GM21526 (cell line): ENCODE results near the gene ZCCHC14.

ENCODE experiments used
- ATAC-seq: cut with Tn5 transposase; IDR thresholded peaks from one replicate; pipeline ENCODE4 v1.9.1; 2021; ENCODE audit warnings: moderate library complexity; ENCODE audit not compliant: unreplicated experiment, low FRiP score

ZCCHC14 gene

DNA sequence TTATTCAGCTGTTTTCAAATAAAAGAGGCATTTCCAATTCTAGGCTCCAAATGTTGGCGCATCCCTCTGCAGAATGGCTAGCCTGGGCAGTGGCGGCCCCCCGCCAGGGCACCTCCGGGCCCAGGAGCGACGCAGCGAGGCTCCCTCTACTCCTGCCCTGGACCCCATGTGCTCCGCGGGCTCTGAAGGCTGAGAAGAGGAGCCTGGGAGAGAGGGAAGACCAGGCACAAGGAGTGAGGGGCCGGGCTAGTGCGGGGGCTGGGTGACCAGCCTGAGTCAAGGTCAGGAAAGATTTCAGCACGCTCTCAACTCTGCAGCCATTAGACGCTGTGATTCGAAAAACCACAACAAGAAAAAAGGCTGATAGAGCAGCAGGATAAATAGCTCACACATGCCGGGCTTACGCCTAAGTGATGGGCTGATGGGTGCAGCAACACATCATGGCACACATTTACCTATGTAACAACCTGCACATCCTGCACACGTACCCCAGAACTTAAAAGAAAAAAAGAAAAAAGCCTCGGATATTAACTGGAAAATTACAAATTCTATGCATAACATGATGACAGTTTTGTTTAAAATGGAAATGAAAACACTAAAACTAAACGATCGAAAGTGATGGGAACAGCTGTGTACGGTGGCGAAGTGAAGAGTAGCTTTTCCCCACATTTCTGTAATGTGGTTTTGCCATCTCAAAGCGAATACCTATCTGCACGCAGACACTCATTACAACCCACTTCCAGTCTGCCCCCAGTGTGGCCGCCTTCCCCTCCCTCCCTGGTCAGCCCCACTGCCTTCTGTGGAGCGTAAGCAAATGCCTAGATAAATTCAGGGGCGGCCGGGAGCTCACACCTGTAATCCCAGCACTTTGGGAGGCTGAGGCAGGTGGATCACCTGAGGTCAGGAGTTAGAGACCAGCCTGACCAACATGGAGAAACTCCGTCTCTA lies 56.3 kb downstream of the ZCCHC14 start:
- ATAC-seq, result no peak

DNA sequence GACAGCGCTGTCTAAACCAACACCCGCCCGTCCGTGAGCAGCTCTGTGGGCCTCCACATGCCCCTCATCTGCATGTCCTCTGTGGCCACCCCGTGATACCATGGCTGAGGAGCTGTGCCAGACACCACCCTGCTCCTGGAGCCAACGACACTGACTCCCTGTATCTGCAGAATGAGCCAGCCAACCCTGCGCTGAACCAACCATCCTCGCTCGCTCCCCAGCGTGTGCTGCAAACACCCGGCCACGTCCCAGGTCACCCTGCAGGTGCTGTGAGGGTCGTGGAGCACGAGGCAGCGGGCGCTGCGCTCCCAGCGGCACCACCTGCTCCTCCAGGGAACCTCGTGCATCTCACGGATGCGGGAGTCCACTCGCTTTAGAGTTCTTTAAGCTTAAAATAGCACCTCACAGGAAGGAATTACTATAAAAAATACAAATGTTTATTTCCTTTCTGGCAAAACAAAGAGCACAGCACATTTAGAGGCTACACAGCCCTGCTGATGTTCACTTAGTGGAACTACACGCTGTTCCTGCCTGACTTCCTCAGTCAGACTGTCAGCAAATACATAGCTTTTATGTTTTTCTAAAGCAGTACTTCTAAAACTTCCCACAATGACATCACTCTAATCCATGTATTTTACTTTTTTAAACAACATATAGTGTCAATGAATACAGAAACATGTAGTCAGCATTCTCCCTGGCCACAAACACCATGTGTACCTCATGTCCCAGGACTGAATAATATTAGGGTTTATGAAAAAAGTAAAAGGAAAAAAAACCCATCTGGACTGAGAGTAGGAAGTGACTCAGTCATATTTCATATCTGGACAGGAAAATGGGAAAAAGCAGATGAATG lies 57.2 kb downstream of the ZCCHC14 start:
- no peak for ATAC-seq

DNA sequence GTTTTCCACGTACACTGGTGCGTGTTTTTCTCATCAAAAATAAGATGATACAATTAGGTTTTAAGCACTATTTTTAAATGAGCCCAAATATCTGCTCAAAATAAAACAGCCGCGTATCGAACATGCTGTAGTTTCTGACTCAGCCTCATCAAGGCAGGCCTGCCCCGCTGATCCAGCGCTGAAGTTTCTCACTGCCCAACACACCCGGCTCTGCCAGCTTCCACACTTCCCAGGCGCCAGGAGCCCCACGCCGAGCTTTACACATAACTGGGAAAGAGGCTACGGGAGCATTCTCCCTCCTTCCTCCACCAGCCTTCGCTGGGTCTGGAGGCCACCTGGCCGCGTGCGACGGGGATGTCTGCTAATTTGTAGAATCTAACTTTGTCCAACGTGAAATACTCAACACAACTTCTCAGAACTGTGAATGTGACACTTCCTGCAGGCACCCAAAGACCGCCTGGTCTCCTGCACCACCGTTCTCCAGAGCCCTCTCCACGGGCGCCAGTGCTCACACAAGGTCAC lies 58.6 kb downstream of the ZCCHC14 start:
- ATAC-seq, result no peak

DNA sequence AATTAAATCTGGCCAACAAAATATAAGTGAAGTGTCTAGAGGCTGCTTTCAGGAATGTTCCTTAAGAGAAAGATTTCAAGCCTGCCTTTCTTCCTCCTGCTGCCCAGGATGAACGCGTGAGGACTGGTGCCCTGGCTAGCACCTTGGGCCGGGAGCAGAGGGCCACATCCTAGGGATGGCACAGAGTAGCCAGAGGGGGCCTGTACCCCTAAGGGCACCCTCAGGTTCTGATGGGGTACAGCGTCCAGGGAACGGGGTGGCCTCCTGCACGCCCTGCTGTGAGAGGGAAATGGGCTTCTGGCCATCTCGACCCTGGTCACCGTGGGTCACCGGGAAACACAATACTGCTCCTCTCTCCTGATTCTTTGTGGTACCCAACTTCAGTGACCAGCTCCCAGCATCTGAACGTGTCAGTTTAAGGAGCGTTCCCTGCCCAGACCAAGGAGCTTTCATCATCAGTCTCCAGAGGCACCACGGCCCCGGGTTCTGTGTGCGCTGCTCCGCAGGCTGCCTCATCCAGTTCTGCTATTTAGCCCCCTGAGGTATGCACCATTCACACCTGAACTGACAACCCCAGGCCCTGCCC lies 60.4 kb downstream of the ZCCHC14 start:
- ATAC-seq, result no peak

DNA sequence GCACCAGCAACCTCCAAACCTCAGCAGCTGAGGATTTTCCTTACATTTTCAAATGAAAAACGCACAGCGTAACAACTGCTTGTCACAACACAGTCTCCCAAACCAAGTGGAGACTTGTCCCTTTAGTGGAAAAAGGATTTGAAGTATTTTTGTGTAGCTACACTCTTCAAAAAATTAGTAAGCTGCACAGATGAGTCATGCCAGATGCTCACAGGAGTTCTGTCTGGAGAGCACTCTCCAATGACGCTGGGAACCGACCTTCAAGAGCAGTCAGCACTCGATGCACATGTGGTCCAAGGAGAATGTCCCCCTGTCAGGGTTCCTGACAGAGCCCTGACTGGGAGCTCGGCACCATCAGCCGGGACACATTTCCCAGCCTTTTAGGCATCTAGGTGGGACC lies 60.9 kb downstream of the ZCCHC14 start:
- no peak for ATAC-seq

DNA sequence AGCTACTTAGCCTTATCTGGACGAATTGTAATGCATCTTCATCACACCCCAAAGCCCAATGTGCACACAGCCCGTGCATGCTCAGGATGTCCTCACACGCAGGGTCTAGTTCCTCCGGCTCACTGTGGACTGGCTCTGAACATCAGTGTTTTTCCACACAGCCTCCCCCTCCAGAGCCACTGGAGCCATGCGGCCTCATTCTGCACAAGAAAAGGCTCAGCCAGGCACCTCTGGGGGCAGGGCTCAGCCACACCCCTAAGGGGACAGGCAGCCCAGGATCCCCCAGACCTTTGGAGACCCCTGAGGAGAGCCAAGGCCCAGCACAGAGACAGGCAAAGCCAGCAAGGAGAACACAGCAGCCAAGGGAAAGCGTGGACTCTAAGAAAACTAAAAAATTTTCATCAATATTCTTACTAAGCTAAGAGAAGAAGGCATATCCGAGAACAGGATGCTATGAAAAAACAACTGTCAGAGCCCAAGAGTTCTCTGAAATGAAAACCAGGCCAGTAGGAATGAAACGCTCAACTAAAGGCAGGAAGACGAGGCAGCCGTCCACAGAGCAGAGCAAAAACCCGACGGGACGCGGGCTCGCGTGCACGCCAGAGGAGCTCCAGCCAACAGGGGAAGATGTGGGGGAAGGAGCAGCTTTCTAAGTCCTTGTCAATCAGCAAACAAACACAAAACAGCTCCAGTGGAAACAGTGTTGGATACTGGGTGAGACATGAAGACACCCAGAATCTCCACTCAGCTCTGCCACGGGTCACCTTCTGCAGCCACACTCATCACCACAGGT lies 66.2 kb downstream of the ZCCHC14 start:
- no peak for ATAC-seq

DNA sequence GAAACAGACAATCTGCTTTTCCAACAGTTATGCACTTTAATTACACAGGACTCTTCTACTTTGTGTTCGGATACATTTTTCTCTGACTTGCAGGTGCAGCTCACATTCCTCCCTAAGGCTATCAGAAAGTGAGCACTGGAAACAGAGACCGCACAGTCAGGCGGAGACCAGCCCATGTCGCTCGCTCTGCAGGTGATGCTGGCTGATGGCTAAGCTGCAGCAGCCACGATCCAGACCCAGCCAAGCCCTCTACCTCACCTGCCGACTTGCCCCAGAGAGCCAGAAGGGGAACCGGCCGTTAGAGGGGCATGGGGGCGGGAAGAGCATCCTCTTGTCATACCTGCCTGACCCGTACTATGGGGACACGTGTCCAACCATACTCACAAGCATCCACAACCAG lies 66.9 kb downstream of the ZCCHC14 start:
- no peak for ATAC-seq

DNA sequence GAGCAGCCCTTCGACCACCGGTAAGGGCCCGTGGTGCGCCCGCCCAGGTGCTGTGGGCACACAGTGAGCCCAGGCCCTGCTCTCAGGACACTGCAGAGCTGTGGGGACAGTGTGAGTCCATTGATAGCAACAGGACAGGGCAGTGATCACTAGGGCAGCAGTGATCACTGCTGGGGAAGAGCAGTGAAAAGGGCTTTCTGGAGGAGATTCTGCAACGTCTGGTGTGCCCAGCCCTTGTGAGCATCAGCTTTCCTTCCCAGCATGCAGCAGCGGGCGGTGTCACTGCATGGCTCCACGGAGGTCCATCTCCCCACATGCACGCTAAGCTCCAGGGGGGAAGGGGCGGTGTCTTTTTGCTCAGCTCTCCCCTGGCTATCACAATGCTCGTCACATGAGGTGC lies 68.6 kb downstream of the ZCCHC14 start:
- no peak for ATAC-seq

DNA sequence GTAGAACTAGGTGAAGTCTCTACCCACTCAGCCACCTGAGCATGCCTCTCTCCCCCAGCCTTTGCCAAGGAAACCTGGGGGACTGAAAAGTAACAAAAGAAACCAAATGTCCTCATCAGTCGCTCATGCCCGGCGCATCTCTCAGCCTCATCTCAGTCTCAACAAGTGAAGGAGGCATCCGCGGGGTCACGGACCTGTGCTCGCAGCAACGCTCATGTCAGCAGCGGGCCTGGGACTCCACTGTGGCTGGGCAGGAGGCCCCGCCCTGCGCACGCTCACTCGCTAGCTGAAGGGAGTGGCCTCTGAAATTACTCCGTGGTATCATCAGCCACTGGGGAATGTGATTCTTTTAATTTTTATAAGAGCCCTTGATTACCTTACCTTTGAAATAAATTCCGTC lies 69.4 kb downstream of the ZCCHC14 start:
- no peak for ATAC-seq

DNA sequence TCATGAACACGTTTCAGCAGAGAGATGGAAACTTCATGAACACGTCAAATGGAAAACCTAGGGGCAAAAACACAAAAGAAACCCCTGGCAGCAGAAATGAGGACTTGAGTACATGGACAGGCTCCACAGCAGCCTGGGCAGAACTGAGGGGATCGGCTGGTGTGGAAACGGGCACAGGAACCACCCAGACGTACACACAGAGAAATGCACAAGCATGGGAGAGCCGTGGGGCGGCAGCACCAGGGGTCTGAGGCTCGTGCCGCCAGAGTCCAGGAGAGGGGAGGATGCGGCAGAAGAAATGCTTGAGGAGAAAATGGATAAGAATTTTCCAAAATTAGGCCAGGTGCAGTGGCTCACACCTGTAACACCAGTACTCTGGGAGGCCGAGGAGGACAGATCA lies 70.7 kb downstream of the ZCCHC14 start:
- ATAC-seq, result no peak

DNA sequence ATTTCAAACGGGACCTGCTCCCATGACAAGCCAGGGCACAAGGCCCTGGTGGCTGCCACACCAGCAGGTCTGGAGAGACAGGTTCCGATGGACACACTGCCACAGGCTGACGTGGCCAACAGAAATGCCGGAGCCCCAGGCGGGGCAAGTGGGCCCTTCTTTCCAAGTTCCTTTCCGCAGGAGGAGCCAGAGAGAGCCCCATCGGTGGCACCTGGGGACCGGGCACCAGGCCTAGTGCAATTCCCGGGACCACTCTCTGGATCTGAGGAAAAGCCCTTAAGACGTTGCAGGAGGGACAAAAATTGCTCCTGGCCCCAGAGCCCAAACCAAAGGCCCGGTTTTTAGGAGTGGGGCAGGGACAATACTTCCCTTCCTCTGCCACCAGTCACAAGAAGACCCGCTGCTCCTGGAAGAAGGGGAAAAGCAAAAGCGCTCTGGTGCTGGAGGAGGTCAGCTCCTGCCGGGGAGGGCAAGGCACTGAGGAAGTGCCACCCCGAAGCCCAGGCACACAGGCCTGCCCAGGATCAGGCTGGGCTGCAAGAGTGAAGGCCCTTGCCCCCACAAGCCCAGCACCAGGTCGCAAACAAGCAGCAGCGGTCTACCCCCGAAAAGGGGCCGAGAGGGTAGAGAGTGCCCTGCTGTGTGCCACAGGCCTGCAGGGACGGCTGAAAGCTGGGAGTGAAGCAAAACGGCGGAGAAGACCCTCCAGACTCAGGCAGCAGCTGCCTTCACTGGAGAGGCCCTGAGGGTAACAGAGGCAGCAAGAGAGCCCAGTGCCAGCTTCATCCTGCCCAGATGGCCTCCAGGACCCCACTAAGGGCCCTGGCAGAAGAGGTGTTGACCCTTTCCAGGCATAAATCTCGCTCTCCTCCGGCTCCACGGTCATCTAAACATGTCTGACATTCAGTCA lies 71.6 kb downstream of the ZCCHC14 start:
- ATAC-seq, result no peak

DNA sequence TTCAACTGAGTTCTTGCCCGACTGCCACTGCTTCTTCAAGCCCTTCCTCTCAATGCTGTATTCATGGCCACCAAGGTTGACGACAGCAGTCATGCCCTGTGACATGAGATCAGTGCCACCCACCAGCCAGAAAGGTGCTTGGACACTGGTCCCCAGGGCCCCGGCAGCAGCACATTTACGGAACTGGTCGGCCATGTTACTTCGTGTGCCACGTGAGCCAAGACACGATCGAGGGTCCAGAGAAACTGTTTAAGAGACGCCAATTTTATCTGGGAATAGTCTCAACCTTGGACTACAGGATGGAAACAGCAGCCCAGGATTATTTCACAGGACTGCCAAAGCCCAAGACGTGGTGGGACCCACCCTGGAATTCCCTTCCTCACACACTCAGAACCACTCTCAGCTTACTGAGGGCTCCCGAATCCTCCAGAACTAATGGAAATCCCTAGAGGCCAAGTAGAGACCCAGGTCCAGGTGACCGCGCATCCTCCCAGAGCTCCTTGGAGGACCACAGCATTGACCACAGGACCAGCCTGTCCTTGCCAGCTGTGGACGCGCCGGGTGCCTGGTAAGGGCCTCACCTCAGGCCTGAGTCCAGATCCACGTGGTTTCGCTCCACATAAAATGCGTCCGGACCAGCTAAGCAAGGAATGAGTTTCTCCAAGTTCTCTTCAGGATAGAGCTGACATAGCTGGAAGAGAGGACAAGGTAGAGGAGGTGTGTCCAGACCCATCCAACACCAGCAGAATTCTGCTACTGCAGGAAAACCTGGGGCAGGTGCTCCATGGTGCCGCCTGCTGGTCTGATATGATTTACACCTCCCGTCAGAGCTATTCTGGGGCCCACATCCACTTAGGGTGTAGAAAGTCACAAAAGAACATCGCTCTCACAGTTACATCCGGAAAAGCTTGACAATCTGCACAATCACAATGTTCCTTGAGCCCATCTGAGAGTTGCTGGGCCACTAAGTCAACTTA lies 72.5 kb downstream of the ZCCHC14 start:
- no peak for ATAC-seq

DNA sequence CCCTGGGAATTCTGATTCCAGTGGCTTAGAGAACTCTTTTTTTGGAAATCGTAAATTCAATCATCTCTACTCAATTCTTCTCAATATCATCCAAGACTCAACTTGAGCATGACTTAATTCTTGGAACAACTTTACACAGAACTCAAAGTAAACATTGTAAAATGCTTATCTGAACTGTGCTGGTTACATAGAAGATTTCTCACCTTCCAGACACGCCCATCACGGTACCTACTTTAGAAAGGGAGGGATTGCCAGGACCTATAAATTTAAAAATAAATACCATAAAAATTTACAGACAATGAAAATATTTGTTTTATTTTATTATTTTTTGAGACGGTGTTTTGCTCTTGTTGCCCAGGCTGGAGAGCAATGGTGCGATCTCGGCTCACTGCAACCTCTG lies 74.2 kb downstream of the ZCCHC14 start:
- ATAC-seq, result no peak

DNA sequence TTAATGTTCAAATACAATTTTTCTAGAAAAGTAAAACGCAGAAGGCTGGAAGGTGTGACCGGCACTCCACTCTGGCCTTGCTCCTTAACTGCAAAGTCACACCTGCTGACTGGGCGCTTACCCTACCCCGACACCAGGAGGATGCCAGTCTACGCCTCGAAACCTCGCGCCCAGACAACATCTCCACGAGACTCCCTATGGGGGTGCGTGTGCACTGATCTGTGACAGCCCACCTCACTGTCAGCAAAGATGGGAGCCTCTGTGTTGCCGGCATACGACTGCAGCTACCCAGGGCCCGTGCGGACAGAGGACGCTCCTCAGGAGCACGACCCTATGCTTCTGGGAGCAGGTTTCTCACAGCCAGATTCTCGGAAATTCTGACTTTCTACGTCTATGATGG lies 74.6 kb downstream of the ZCCHC14 start:
- ATAC-seq, result no peak

DNA sequence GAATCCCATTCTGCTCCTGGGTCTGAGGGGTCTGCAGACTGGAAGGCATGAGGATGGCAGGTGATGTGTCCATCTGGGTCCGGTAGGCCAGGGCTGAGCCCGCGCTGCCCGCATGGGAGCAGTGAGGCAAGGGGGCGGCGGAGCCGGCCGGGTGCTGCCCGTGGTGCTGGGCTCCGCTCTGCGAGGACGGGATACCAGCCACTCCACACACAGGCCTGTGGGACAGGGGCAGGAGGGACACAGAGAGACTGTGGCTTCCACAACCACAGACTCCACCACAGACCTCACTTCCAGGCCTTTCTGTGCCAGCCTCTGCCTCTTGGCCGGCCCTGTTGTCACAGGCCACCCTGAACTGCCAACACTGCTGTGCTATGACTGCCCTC lies 75.3 kb downstream of the ZCCHC14 start:
- ATAC-seq, result no peak

DNA sequence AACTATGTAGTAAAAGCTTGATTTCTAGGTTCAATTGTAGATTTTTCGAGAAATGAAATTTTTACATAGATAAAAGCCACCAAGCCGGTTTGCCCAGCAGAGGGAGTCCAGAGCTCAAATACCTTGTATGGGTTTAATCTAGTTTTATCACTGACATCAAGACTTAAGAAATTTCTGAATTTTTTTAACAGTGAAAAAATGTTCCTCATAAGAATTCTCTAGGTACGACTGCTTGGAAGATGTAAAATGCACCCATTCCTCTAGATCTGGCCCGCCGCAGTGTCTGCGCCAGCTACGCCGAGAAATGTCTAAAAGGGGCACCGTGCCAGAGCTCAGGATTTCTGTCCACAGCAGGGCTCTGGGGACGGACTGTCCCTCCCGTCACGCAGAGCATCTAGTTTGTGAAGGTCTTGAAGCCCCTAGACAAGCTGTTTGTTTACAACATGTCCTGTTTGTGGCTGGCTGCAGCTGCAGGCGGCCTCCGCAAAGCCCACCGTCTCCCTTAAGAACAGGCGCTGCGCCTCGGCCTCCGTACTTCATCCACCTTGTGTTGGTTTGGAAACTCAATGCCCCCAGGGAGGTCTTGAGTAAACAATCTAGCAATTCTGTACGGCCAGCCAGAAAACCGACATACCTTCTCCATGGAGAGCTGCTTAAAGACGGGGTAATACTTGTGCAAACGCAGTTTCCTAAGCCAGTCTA lies 75.8 kb downstream of the ZCCHC14 start:
- ATAC-seq, result no peak

DNA sequence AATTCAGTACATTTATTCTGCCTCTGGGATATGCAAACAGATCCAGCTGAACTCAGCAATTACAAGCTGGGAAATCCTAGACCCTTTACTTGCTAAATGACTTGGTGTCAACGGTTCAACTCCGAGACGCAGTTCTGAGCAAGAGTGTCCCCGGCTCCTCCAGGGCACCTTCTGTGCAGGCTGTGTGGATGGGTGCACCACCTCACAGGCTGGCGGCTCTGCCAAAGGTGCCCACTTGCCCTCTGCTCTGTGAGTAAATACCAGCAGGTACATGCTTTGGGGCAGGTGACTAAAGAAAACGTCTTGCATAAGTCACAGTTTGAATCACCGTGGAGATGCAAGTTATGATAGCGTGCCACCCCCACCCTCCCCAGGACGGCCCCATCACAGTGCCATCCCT lies 77.4 kb downstream of the ZCCHC14 start:
- ATAC-seq, result no peak
